K562 (cell line): ENCODE results near the gene HSPA4.

Experiments used
- CHD7 ChIP-seq: fragments of 200-600 bp; sonication (generic); IDR thresholded peaks from one replicate; pipeline ENCODE4 v1.6.1; 2012; ENCODE audit warnings: mild to moderate bottlenecking, low read depth, low read length, inconsistent platforms
- CTCF ChIP-seq, 3 experiments: IDR thresholded peaks in 2 of 3; conservative IDR thresholded peaks in 1 of 3; 2 replicates each; pipeline ENCODE4 v1.5.1; 2011 to 2012; ENCODE audit warnings: low read length in 3 of 3, mild to moderate bottlenecking in 3 of 3, control low read depth in 2 of 3, improper control_type of control experiment in 1 of 3, inconsistent platforms in 1 of 3, low read depth in 1 of 3, mixed read lengths in 1 of 3, moderate library complexity in 1 of 3; ENCODE audit not compliant: insufficient read depth in 2 of 3
- EP300 ChIP-seq: IDR thresholded peaks from 2 replicates; pipeline ENCODE4 v1.6.1; 2012; ENCODE audit warnings: low read length, improper control_type of control experiment
- GABPB2 ChIP-seq: fragments of 250-450 bp; sonication (Bioruptor Pico); conservative IDR thresholded peaks from 2 replicates; pipeline ENCODE4 v1.5.1; 2021; ENCODE audit warnings: mild to moderate bottlenecking
- POLR2G ChIP-seq: fragments of 200-400 bp; formaldehyde crosslinking; IDR thresholded peaks from 2 replicates; pipeline ENCODE4 v1.6.1; 2017; ENCODE audit warnings: low read depth, mild to moderate bottlenecking, antibody characterized with exemption, low read length, moderate library complexity
- SRSF1 ChIP-seq: fragments of 200-400 bp; formaldehyde crosslinking; IDR thresholded peaks from 2 replicates; pipeline ENCODE4 v1.6.1; 2017; ENCODE audit warnings: mild to moderate bottlenecking, low read depth, low read length, moderate library complexity
- ZBTB33 ChIP-seq: sonication (generic); formaldehyde crosslinking; IDR thresholded peaks from 2 replicates; pipeline ENCODE4 v1.8.1; 2023; ENCODE audit warnings: mild to moderate bottlenecking, missing genetic modification reagents

- TF ChIP-seq GABPB2 (CRISPR knock-in tag), result no peak
- TF ChIP-seq SRSF1, result no peak
- no peak for TF ChIP-seq EP300
- no peak for TF ChIP-seq POLR2G
- TF ChIP-seq ZBTB33, result no peak
- no peak for TF ChIP-seq CHD7
- no peak for TF ChIP-seq CTCF (IDR thresholded peaks at IDR 0.05 in 2 of 3, conservative IDR thresholded peaks at IDR 0.05 in 1 of 3; ENCODE audit: insufficient read depth in 2 of 3, low read depth in 1 of 3, low read length in 3 of 3)
These were observed 733 bp downstream of the HSPA4 start for GRCh38 chr5:133052317-133053175.
